Activated T-helper 2 cell treated with anti-CD3 and anti-CD28 coated beads, Interferon-gamma antibody, Interleukin-2, Interleukin-4, amounts not matched to agents 10 μg/mL and 5 μg/mL and 100 μg/mL, durations not matched to agents 14 hours and 24 hours and 36 hours (primary cell): ENCODE data around the gene SST. TPM values are rescaled to one million over a fixed set of nuclear protein-coding genes. Genes with fewer than 3 reads are reported as not detected.

Experiments used
- DNase-seq: peaks from one replicate; pipeline ENCODE4 v3.0.0; 2021; ENCODE audit warnings: low spot score
- H3K27ac Mint-ChIP-seq: one replicate; pipeline ENCODE4 v1.8.0; 2021; ENCODE audit warnings: mixed read lengths
- H3K27me3 Mint-ChIP-seq: one replicate; pipeline ENCODE4 v1.8.0; 2021; ENCODE audit warnings: low read depth, mixed read lengths
- H3K36me3 Mint-ChIP-seq: one replicate; pipeline ENCODE4 v1.8.0; 2021; ENCODE audit warnings: low read depth, mixed read lengths
- H3K4me1 Mint-ChIP-seq: one replicate; pipeline ENCODE4 v1.8.0; 2021; ENCODE audit warnings: low read depth, mixed read lengths
- H3K4me3 Mint-ChIP-seq: one replicate; pipeline ENCODE4 v1.8.0; 2021; ENCODE audit warnings: low read depth, mild to moderate bottlenecking, moderate library complexity, mixed read lengths
- H3K9me3 Mint-ChIP-seq: one replicate; pipeline ENCODE4 v1.8.0; 2021; ENCODE audit warnings: mixed read lengths
- intact Hi-C: fragments of 100-400 bp; cut with micrococcal nuclease; formaldehyde crosslinking; loops from one replicate; pipeline ENCODE4 v1.15.1; 2023
- total RNA-seq: library from RNA; stranded (reverse); gene quantifications from 2 replicates; pipeline ENCODE4 v1.2.3, GENCODE V29; 2022

Gene SST
- total RNA-seq = not detected in 2 replicates

DNA sequence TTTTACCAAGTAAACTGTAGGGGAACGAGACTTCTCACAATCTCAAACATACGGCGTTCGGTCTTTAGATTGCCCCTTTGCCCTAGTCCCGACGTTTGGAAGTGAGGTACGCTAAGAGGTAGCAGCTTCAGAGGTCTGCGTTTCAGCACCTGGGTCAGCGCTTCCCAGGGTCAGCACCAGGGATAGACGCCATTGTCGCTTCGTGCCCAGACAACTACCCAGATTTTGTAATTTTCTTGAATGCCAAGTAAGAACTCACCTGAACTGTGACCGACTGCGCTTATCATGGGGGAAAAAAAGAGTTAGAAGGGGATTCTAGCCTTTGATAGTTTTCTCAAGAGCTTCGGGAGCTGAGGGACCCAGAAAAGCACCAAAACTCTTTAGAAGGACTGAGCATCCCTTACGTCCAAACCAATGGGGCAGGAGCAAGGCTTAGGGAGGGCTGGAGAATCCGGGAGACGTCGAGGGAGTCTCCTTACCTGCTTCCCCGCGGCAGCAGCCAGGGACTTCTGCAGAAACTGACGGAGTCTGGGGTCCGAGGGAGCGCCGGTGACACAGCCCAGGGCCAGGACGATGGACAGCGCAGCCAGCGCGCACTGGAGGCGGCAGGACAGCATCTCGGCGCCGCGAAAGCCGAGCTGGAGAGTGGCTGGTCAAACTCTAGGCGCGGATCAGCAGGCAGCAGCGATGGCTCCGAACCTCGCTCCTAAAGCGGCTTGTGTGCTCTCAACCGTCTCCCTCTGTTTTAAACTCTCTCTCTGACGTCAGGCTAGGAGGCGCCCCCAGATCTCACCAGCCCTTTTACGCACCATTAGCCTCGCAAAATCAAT lies at the start of gene SST:
Gene SST, minus strand, starts transcription at position 720 of the 830 bp plus-strand sequence. Its CDS starts 103 bp downstream, at position 617.
- DNase-seq = no peak
- Mint-ChIP-seq H3K27ac (no peak within 1 kb of the TSS), H3K4me3 (no peak within 1 kb of the TSS), H3K9me3 (no peaks in the 10 kb centered on the region), H3K4me1 (no peaks in the 10 kb centered on the region), H3K36me3 (no peaks in the 10 kb centered on the region), H3K27me3 (peaks cover 49% of the 10 kb centered on the region)
- intact Hi-C loops = no loop called here

DNA sequence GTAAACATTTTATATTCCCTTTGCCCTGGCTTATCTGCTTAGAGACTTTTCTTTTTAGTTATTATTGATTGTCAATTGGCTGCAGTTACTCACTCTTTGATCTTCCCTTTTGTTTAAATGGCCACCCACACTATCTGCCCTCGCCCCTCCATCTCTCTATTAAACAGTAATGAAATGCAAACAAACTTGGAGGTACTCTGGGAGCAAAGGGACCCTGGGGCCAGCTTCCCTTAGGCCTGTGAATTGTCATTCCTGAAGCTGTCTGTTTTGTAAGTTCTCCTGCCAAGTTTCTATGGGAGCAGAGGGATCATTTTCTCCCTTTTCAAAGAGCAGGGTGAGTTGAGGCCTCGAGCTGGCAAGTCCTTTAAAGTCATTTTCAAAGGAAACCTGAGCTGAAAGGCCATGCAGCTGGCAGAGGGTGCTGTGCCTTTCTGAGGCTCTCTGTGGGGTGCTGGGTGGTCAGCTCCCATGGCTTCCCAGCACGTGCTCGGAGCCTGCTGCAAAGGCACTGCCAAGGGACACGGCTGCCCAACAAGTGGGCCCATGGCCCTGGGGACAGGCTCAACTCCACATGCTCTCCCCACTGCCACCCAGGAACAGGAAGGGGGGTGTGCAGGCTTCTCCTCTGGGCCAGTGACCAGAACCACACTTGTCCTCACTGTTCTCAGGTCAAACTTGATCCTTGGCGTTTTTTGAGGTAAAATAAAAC lies 49.6 kb upstream of the SST start:
- intact Hi-C loops = no loop called here
- no peaks in the 10 kb centered on the region for H3K9me3 Mint-ChIP-seq
- no peak overlapping the region for H3K4me3 Mint-ChIP-seq
- H3K4me1 Mint-ChIP-seq = no peaks in the 10 kb centered on the region
- peaks cover 33% of the 10 kb centered on the region for H3K36me3 Mint-ChIP-seq
- no peak for DNase-seq
- H3K27me3 Mint-ChIP-seq = no peaks in the 10 kb centered on the region
- H3K27ac Mint-ChIP-seq = no peak overlapping the region

DNA sequence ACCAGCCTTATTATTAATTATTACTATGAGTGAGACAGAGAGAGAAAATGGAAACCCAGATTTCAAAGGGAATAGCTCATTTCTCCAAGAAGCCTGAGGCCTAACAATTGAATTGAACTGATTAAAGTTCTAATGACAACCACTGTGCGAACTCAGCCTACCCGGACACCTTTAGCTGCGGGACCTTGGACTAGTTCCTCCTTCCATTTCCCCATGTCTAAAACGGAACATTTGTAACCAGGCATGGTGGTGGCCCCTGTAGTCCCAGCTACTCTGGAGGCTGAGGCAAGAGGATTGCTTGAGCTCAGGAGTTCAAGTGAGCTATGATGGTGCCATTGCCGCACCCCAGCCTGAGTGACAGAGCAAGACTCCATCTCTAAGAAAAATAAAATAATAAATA lies 48.6 kb upstream of the SST start:
- peaks cover 4% of the 10 kb centered on the region for H3K27me3 Mint-ChIP-seq
- H3K4me1 Mint-ChIP-seq = peaks cover 7% of the 10 kb centered on the region
- intact Hi-C loops = no loop called here
- no peak for DNase-seq
- no peaks in the 10 kb centered on the region for H3K9me3 Mint-ChIP-seq
- no peak overlapping the region for H3K4me3 Mint-ChIP-seq
- no peak overlapping the region for H3K27ac Mint-ChIP-seq
- peaks cover 24% of the 10 kb centered on the region for H3K36me3 Mint-ChIP-seq

DNA sequence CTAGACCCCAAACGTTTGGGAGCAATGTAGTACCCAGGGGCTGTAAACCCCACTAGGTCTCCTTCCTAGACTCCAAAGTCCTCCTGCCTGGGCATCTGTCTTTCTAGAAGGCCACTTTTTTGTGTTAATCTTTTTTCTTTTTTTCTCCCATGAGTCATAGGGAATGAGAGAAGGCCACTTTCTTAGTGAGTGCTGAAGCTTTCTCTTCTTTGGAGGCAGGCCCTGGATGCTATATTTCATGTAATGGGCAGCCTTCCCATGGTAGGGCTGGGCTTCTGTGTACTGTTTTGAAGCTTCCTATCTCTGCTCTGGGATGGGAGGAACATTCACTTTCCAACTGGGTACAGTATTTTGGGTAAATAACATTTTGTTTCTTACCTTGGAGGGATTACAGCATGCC lies 47.4 kb upstream of the SST start:
- no peak overlapping the region for H3K4me3 Mint-ChIP-seq
- H3K27me3 Mint-ChIP-seq = peaks cover 4% of the 10 kb centered on the region
- intact Hi-C loops = no loop called here
- no peak overlapping the region for H3K27ac Mint-ChIP-seq
- no peaks in the 10 kb centered on the region for H3K9me3 Mint-ChIP-seq
- no peak for DNase-seq
- H3K36me3 Mint-ChIP-seq = peaks cover 14% of the 10 kb centered on the region
- peaks cover 8% of the 10 kb centered on the region for H3K4me1 Mint-ChIP-seq

DNA sequence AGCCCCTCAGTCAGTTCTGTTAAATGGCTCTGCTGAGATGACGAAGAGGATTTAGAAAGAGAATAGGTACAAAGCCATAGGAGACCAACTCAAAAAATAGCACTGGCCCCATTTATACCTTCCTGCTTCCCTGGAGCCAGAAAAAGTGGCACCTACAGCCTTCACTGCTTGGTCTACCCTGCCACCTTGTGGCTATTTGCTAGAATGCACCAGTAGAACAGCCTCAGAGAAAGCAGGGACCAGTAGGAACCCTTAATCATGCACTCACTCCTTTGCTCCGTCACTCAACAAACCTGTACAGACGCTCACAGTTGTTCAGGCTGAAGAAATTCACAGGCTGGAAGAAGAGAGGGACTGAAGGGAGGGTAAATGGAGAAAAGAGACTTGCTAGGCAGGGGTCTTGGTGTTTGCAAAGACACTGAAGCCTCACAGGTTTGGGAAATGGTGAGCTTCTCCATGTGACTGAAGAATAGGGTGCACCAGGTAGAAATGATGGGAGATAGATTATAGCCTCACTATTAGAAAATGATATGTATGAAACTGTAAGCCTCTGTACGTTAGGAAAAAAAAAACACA lies 44.3 kb upstream of the SST start:
- H3K27me3 Mint-ChIP-seq = peaks cover 9% of the 10 kb centered on the region
- intact Hi-C loops = loop anchor here (1.0 kb wide), 4 partner anchors 35 to 494 kb away; no protein-coding TSS in a partner anchor
- H3K9me3 Mint-ChIP-seq = no peaks in the 10 kb centered on the region
- no peaks in the 10 kb centered on the region for H3K36me3 Mint-ChIP-seq
- H3K4me3 Mint-ChIP-seq = no peak overlapping the region
- peak; percentile 61 for DNase-seq
- H3K4me1 Mint-ChIP-seq = peaks cover 8% of the 10 kb centered on the region
- no peak overlapping the region for H3K27ac Mint-ChIP-seq

DNA sequence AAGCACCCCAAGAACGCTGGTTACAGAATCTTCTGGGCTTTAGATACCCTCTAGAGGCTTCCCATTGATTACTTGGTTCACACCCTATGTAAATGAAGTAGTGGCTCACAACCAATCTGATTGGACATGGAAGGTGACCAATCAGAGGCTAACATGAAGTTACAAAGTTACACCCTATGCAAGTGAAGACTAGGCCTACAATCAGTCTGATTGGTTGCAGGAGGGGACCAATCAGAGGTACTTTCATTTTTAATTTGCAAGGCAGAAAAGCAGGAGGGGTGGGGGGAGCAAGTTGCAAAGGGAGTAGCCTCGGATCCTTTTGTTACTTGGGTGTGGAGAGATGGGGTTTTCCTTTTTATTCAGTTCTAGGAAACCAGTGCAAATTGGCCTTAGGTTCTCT lies 43.3 kb upstream of the SST start:
- intact Hi-C loops = no loop called here
- Mint-ChIP-seq H3K27me3 (peaks cover 9% of the 10 kb centered on the region), H3K9me3 (no peaks in the 10 kb centered on the region)

DNA sequence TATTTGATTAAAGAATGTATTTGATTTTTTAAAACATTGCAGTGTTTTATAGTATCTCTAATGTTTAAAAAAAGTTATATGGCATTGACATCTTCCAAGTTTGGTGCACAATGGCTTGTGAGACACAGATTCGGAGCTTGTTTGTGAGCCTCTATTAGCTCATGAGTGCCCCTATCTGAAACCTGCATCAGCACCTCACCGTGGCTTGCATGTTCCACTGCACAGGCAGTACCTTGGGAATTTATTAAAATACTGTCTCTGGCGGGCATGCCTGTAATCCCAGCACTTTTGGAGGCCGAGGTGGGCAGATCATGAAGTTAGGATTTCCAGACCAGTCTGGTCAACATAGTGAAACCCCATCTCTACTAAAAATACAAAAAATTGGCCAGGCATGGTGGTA lies 39.0 kb upstream of the SST start:
- Mint-ChIP-seq H3K27me3 (peaks cover 23% of the 10 kb centered on the region), H3K4me3 (no peak overlapping the region), H3K27ac (no peak overlapping the region), H3K4me1 (peaks cover 4% of the 10 kb centered on the region), H3K9me3 (no peaks in the 10 kb centered on the region), H3K36me3 (no peaks in the 10 kb centered on the region)
- DNase-seq = no peak
- intact Hi-C loops = no loop called here

More for the DNA sequence above, 43.3 kb upstream of the SST start:
- DNase-seq = no peak
- H3K4me3 Mint-ChIP-seq = no peak overlapping the region
- no peak overlapping the region for H3K27ac Mint-ChIP-seq
- no peaks in the 10 kb centered on the region for H3K36me3 Mint-ChIP-seq
- peaks cover 8% of the 10 kb centered on the region for H3K4me1 Mint-ChIP-seq

DNA sequence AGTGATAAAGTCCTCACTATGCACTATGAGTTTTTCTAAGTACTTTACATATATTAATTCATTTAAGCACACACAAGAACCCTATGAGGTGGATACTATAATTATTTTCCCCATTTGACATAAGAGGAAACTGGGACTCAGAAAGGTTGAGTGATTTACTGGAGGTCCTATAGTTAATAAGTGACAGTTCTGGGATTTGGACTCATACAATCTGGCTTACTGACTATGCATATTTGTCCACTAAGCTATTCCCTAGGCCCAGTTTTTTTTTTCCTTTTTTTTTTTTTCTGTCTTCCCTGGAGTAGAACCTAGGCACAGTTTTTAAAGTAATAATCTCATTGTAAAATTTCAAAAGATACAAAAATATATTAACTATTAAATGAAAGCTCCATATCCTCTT lies 38.5 kb upstream of the SST start:
- Mint-ChIP-seq H3K4me1 (no peaks in the 10 kb centered on the region), H3K27me3 (peaks cover 23% of the 10 kb centered on the region), H3K36me3 (no peaks in the 10 kb centered on the region), H3K4me3 (no peak overlapping the region), H3K9me3 (no peaks in the 10 kb centered on the region), H3K27ac (no peak overlapping the region)
- intact Hi-C loops = no loop called here
- no peak for DNase-seq

DNA sequence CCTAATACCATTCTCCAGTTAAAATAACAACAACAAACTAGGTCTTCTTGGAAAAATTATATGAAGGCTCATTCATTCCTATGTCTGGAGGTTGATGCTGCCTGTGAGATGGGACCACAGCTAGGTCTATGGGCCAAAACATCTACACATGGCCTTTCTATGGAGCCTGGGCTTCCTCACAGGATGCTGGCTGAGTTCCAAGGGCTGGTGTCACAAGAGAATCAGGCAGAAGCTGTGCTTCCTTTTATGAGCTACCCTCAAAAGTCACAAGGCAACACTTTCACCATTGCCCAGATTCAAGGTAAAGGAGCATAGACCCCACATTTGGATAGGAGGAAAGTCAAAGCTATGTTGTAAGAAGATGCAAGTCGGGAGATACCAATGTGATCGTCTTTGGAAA lies 36.8 kb upstream of the SST start:
- Mint-ChIP-seq H3K36me3 (no peaks in the 10 kb centered on the region), H3K4me3 (no peak overlapping the region), H3K27me3 (peaks cover 25% of the 10 kb centered on the region), H3K27ac (no peak overlapping the region), H3K4me1 (no peaks in the 10 kb centered on the region), H3K9me3 (no peaks in the 10 kb centered on the region)
- DNase-seq = no peak
- intact Hi-C loops = no loop called here

DNA sequence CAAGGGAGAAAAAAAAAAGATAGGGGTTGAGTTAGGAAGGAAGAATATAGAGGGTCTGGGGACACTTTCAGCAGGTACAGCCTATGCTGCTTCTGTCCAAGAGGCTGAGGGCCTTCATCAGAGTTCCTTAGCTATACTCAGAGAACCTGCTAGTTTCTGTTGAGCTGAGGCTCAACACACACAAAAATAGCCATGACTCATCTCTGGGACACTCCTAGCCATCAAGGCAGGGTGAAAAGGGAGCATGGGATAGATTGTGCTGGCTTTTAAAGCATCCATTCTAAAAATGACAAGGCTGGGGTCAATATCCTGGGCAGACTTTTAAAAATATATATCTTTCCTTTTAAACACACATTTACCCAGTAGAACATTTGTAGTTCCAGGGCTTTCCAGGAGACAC lies 35.0 kb upstream of the SST start:
- Mint-ChIP-seq H3K27ac (no peak overlapping the region), H3K9me3 (no peaks in the 10 kb centered on the region), H3K36me3 (no peaks in the 10 kb centered on the region), H3K4me1 (no peaks in the 10 kb centered on the region), H3K4me3 (no peak overlapping the region), H3K27me3 (peaks cover 27% of the 10 kb centered on the region)
- no peak for DNase-seq
- intact Hi-C loops = no loop called here

DNA sequence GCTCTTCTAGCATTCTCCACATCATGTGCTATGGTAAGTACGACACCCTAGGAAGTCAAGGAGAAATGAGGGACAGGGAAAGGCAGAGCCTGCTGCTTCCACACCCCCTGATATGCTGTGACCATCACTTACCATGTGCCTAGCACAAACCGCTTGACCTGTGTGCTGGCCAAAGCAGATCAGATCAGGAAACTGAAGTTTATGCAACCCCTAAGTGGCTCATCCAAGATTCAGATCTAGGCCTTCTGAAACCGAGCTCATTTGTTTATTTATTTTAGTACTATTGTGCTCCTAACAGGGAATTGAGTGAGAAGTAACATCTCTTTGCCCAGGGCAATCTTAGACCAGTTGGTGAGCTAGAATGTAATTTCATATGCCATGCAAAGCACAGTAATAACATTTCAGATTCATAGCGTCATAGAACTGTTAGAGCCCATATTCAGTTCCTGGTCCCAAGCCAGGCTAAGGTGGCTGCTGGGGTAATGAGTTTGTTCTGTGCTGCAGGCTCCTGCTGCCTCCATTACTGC lies 32.4 kb upstream of the SST start, which contains the start of gene RTP2:
Gene RTP2, minus strand, starts transcription at position 51 of the 527 bp plus-strand sequence. CDS start 429 bp downstream, outside the sequence.
- Mint-ChIP-seq H3K4me3 (no peak within 1 kb of the TSS), H3K36me3 (no peaks in the 10 kb centered on the region), H3K4me1 (no peaks in the 10 kb centered on the region), H3K27me3 (peaks cover 22% of the 10 kb centered on the region), H3K9me3 (no peaks in the 10 kb centered on the region), H3K27ac (no peak within 1 kb of the TSS)
- DNase-seq = no peak
- intact Hi-C loops = no loop called here

DNA sequence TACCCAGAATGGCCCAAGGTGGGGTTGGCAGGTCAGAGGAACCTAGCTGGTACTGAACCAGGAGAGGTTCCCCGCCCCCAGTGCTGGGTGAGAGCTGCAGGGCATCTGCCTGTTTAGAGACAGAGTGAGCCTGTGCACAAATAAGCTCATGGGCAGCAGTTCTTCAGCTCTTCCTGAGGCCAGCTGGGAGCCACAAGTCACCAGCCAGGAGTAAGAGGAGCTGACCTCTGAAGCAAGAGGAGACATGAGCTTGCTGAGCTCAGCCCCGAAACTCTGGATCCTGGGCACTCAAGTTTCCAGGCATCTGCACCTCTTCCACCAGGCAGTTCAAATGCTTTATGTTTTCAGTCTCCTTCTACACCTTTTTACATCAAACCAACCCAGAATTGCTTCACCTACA lies 30.1 kb upstream of the SST start:
- intact Hi-C loops = no loop called here
- no peak overlapping the region for H3K4me3 Mint-ChIP-seq
- no peaks in the 10 kb centered on the region for H3K9me3 Mint-ChIP-seq
- no peak for DNase-seq
- peaks cover 19% of the 10 kb centered on the region for H3K27me3 Mint-ChIP-seq
- no peak overlapping the region for H3K27ac Mint-ChIP-seq
- no peaks in the 10 kb centered on the region for H3K36me3 Mint-ChIP-seq
- no peaks in the 10 kb centered on the region for H3K4me1 Mint-ChIP-seq
